Umbilical cord (tissue), 2 donors: ENCODE data around the gene PPCS. TPM values are rescaled to one million over a fixed set of nuclear protein-coding genes. Genes with fewer than 3 reads are reported as not detected.

Experiments
- DNase-seq: peaks from one replicate; pipeline ENCODE4 v3.0.0-alpha.2; 2015; ENCODE audit warnings: low spot score
- total RNA-seq: library from RNA; depleted of rRNA; stranded (reverse); fragments of >200 nt; gene quantifications from one replicate; pipeline ENCODE4 v1.2.3, GENCODE V29; 2014; ENCODE audit warnings: low replicate concordance; ENCODE audit not compliant: insufficient read depth

Gene PPCS
- 89.1 TPM for total RNA-seq

DNA sequence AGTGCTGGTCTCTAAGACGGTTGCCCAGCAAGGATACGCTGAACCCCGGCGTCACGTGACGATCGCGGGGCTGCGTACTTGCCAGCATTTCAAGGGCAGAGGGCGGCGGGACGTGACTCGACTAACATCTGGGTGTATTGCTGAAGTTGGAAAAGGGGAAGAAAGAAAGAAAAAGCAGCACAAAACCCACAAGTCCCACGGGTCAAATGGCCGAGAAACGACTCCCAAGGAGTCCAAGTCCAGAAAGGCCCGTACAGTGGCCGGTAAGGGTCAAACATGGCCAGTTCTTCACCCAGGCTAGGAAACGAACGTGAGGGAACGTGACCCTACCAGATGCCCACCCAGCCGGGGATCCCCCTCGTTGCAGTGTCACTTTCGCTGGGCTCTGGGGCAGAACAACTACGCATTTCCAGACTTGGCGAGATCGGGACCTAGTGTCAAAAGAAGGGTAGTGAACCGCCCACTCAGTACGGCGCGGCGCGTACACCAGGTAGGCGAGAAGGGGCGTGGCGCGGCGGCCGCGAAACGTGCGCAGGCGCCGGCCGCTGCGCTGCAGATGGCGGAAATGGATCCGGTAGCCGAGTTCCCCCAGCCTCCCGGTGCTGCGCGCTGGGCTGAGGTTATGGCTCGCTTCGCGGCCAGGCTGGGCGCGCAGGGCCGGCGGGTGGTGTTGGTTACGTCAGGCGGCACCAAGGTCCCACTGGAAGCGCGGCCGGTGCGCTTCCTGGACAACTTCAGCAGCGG, at the start of gene PPCS, which contains the start of gene ZMYND12:
Gene PPCS, plus strand, starts transcription at position 534 of the 744 bp plus-strand sequence. Its CDS starts 23 bp downstream, at position 557.
Gene ZMYND12, minus strand, starts transcription at position 13 of the 744 bp plus-strand sequence. CDS start 25 bp downstream, outside the sequence.
- peak; percentile 91 for DNase-seq

DNA sequence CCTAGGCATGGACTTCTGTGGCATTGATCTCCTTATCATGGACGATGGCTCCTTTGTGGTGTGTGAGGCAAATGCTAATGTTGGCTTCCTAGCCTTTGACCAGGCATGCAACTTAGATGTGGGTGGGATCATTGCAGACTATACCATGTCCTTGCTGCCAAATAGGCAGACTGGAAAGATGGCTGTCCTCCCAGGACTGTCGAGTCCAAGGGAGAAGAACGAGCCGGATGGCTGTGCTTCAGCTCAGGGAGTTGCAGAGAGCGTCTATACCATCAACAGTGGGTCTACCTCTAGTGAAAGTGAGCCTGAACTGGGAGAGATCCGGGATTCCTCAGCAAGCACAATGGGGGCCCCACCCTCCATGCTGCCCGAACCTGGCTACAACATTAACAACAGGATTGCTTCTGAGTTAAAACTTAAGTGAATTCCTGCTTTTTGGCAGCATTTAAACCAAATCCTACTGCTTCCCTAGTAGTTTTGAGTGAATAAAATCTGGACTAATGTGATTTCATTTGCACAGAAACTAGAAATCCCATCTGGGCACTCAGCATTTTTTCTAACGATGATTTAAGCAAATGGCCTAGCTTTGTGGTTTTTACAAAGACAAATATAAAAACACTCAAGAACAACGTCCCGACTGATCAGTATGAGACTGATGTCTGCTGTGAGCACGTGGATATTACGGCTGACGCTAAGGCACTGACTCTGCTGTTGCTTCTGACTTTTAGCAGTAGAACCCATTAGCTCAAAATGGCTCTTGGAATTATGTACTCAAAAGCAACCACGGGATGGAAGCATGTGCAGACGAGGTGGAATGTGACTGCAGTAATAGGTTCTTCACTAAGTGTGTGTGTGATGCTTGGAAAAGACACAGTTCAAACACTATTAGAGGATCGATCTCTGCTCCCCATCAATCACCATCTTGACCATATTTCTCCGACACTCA, 41.5 kb upstream of the PPCS start:
- no peak for DNase-seq

DNA sequence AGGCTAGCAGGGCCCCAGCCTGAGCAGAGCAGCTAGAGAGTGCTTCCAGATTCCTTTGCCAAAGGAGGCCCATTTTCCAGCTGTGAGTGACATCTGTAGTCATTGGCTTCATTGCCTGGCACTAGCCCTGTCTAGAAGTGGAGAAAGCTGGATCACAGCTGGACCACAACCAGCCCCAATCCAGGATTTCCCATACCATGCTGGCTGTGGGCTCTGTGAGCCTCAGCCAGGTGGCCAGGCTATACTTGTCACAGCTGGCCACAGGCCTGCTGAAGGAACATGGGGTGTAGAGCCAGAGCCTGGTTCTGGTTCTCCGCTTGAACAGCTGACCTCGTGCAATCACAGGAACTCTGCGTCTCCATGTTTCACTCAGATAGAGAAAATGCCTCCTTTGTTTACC, 39.2 kb upstream of the PPCS start:
- DNase-seq: no peak

DNA sequence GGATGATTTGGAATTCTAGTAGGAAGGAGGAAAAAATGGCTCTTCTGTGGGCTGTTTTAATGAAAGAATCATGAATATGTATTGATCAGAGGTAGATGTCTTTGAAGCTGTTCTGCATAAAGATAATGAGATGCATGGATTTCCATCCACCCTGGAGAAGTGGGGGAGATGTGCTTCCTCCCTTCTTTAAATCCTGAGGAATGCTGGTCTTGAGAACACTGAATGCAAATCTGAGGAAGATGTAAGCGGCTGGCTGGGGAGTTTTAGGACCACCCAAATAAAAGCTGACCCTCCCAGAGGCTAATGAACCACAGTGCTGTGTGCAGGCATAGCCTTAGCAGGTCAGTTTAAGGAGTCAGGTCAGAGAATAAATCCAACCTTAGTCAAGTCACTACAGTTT, 37.8 kb upstream of the PPCS start:
- no peak for DNase-seq

DNA sequence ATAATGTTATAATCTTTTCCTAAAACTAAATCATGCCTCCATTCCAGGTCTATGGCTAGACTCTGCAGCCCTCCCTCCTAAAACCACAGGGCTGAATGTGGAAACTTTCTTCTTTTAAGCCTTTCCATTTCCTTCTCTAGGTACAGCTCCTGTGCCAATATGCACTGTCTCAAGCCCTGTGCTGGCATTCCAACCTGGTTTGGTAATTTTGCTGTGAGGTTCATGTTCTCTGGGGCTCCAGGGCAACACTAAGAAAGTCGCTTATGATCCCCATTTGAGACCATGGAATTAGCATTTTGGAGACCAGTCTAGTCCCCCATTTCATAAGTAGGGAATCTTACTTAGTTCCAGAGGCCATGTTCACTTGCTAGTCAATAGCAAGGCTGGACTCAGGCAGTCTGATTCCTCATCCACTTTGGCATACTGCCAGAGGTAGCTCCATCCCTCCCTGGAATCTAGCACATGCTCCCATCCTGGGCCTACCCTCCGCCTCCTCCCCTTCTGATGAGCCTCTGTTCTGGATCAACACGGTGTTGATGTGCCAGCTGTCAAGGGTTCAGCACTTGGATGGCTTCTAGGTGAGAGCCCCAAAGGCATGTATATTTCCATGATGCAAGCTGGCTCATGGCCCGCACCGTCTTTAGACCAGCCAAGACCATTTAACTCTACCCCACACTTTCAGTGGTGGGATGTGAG, 37.1 kb upstream of the PPCS start:
- DNase-seq: peak; percentile 83

DNA sequence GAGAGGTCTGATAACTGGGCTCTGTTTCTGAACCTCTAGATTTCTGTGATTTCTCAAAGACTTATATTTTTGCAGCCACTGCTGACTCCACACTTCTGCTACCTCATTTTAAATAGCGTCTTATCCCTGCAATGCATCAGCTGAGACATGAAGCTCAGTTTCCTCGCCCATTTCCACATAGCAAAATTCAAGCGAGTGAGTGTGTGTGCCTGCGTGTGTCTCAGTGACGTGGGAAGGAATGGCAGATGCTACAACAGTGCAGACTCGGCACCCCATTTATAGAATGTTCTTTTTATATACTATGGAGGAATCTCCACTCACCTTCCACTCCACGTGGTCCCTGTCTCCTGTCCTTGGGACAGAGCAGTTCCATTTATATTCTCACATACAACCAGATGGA, 36.2 kb upstream of the PPCS start:
- peak; percentile 95 for DNase-seq

DNA sequence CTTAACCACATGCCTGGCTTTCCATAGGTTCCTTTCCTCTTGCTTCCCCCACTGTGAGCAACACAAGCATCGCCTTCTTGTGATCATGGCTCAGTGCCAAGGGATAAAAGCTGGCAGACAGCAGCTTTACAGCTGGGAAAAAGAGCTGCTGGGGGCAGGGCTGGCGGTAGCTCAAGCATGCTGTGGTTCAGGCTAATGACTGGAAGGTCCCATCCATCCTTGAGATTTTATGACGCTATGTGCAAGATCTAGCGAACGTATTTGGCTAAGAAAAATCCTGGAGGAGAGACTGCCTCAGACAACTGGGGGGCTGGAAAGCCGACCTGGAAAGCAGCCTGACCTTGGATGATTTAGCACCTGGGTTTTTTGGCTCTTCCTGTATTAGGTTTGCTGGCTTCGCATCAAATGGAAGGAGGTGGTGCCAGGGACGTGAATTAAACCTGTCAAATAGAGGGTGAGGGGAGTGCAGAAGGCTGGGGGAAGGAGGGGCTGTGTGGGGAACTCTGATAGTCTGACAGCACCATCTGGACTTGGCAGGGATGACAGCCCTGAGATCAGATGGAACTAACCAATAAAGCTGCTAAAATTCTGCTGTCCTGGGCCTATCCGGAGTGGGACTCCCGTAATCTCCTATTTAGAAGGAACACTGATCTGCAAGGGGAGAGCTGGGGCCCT, 35.3 kb upstream of the PPCS start:
- DNase-seq: peak; percentile 96

DNA sequence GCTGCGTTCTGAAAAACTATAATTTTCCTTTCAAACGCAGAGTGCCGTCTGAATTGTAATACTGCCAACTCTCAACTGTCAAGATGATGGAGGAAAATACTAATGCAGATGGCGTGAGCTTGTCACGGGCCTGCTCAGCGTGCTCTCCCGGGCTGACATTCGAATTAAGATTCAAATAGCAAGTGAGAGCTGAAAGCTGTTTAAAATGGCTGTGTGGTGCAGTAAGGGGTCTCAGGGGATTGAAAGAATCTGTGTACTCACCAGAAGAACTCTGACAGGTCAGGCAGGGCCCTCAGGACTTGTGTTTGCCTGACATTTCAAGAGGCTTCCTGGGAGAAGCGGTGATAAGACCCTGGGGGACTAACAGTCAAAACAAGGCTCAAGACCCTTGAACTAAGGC, 33.6 kb upstream of the PPCS start:
- DNase-seq: no peak

DNA sequence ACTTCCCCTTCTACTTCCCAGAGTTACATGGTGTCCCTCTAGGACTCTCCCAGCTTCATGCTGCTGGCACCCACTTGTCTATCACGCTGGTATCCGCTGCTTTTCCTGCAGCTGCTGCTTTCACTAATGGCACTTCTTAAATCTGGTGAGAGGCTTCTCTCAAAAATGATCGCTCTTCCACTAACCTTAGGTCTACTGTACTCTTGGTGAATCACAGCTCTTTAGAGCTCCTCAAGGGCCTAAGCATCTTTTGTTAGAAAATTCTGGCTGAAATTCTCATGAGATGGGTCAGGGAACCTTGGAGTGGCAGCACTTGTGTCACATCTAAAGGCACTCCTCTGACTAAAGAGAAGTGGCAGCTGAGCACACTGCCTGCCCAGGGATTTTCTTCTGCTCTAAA, 32.7 kb upstream of the PPCS start:
- no peak for DNase-seq

DNA sequence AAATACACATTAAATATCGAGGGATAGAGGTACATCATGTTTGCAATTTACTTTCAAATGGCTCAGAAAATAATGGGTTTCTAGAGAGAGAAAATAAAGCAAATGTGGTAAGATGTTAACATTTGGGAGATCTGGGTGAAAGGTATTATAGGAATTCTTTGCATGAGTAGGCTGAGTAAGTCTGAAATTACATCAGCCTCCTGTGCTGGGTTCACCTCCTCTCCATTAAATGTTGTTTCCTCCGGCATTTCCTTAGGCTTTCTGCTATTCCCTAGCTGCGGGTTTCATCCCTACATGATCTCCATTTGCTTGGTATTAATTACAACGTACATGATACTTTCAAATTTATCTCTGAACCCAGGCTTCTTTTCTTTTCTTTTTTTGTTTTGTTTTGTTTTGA, 32.1 kb upstream of the PPCS start:
- DNase-seq: no peak

DNA sequence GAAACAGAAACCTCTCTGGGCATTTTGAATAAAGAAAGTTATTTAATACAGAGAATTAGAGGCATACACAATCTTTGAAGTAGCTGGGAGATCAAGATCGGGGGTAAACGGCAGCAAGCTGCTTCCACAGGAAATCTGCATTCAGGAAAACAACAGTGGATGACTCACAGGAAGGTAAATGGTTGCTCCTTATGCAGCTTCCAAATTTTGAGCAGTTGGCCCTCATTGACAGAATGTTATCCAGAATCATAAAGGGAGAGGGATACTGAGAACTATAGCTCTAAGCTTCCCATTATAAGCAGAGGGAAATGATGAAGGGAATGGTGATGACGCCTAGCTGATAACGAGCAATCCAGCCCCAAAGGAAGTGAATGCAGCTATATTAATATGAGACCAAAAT, 29.1 kb upstream of the PPCS start:
- no peak for DNase-seq

DNA sequence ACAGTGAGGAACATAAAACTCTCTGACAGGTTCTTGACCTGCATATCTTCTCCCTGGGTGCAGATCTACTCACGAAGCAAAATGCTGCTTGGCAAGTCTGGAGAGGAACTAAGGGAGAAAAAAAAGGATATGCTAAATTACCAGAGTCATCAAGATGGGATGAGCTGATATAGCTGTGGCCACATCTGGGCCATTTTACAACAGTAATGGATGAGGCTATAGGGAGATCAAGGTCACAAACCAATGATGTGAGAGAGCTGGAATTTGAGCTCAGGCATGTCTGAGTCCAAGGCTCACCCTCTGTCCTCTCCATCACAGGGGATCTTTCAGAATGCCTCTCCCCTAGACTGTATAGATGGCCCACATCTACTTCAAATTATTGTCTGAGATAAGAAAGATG, 26.7 kb upstream of the PPCS start:
- DNase-seq: no peak

DNA sequence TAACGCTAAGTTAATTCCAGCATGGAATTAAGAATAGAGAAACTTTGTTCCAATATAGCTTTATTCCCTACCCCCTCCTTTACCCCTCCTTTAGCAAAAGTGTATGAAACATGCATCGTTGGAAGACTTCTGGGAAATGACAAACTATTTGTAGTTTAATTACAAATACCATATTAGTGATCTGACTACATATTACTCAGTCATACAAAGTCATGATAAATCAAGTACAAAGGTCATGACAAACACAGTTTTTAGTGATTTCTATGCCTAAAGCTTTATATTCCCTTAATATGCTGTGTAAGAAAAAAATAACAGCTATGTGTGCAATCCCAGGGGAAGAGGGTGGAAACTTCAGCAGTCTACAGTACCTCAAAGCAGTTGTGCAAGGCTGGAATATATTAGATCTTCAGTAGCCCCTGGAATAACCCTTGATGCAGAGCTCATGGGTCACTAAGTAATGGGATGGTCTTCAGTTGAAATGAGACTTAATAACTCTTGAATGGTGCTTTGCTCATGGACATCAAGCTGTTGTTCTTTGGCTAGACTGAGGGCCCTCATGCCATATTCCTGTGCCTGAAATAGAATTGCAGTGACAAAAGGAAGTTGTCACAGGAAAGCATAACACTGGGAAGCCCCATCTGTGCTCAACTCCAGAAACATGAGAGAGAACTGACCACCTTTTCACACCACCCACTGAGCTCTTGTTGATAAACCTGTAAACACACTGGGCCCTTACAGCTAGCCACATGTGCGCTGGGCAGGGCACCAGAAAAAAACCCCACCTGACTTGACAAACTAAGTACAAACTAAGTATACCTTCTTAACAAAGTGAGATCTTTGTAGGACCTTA, 25.8 kb upstream of the PPCS start:
- DNase-seq: no peak

DNA sequence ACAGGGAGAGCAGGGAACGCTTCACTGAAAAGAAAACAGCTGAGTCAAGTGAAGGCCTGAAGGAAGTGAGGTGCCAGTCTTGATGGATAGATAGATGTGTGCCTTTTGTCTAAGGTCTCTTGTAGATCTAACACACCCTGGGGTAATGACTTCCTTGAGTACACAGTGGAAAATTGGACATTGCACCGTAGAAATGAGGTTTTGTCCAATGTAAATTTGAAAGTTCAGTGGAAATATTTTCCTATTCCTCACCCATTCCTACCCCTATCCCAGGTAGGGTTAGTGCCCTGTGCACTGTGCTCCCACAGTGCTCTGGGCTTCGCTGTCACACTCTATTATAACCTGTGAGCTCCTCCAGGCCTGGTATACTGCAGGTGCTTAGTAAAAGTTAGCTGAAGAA, 24.8 kb upstream of the PPCS start:
- no peak for DNase-seq

DNA sequence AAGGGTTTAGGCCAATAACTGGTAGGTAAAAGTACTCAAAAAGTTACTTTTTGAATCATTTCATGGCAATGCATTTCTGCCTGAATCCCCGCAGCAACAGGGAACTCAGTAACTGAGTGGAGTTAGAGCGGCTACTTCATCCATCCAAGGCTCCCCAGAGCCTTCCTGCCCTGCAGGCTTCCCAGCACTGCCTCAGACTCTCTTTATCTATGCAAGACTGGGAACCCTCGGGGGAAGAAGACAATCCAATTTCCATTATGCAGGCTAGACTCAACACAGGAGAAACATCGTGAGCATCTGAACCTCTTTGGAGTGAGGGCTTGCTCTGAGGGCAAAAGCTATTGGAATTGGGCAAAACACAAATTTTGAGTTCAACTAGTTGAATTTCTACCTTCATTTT, 23.6 kb upstream of the PPCS start:
- DNase-seq: no peak

DNA sequence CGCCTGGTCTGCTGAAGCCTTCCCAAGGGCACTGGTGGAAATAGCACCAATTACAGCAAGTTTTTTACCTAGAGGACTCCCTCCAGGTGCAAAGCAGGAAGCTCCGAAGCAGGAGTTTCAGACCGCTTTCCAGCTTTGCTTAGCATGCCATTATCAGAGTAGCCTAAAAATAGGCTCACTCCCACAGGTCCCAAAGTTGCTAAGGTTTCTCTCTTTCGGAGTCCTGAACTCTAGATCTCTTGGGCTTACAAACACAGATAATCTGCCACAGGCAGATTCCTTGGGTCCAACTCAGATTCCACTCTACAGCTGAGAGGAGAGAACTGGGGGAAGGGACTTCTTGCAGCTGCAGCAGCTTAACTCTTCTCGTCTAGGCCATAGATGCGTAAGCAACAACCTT, 23.0 kb upstream of the PPCS start:
- peak; percentile 84 for DNase-seq

DNA sequence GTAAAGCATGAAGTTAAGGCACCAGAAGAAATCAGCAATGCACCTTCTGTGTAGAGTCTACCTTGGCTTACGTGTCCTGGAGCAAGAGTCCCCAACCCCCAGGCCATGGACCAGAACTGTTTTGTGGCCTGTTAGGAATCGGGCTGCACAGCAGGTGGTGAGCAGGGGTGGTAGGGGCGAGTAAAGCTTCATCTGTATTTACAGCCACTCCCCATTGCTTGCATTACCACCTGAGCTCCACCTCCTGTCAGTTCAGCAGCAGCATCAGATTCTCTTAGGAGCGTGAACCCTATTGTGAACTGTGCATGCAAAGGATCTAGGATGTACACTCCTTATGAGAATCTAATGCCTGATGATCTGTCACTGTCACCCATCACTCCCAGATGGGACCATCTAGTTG, 22.0 kb upstream of the PPCS start:
- no peak for DNase-seq

DNA sequence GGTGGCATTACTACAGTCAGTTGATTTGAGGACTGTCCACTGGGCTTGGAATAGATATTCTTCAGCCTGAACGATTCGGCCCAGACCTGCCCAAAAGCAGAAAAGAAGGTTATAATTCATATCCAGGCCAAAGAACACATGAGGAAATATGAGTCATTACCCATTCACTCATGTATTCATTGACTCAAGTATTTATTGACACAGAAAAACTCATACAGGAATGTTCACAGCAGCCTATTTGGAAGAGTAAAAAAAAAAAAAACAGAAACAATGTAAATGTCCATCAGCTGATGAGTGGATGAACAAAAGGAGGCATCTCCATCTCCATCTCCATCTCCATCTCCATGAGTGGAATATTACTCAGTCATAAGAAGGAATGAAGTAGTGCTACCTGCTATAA, 16.4 kb upstream of the PPCS start:
- DNase-seq: no peak

DNA sequence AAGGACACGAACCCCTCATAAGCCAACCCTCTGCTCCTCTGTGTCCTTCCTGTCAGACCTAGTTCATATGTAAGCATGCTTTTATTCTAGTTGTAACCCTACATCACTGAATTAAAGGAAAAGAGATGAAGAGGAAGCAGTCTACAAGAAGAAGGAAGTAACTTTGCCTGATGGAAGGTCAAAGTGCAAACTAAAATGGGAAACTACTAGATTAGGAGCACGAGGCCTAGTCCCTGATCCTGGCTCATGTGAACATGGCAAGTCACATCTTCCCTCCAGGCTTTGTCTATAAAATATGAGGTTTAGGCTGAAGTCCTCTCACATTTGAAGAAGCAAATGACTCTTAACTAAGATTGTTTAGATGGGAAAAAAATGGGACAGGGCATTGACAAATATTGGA, 13.7 kb upstream of the PPCS start:
- no peak for DNase-seq

DNA sequence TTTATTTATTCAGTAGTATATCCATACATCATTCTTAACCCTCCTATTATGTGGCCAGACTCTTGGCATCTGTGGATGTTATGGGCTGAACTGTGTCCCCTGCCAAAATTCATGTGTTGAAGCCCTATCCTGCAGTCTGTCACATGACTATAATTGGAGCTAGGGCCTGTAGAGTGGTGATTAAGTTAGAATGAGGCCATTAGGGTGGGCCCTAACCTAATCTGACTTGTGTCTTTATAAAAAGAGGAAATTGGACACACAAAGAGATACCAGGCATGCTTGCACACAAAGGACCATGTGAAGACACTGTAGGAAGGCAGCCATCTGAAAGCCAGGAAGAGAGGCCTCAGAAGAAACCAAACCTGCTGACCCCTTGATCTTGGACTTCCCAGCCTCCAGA, 7.1 kb upstream of the PPCS start:
- no peak for DNase-seq

DNA sequence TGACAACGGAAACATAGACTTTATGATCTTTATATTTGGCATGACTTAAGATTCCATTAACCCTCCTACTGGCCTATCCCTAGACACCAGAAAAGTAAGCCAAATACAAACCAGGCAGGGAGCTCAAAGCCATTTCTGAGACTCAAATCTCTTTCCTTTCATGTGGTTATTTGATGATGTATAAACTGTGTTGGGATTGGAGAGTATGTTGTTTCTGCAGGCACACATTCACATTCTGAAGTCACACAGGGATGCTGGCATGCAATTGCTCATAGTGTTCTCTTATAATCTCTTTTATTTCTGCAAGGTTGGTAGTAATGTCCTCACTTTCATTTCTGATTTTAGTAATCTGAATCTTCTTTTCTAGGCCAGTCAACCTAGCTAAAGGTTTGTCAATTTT, 6.3 kb upstream of the PPCS start:
- peak; percentile 83 for DNase-seq
